ENCODE measurements around the gene PGBD5. TPM values are rescaled to one million over a fixed set of nuclear protein-coding genes. Genes with fewer than 3 reads are reported as not detected.

PGBD5 gene
- total RNA-seq, 1 donor from 2014 or later: 19.7 TPM

DNA sequence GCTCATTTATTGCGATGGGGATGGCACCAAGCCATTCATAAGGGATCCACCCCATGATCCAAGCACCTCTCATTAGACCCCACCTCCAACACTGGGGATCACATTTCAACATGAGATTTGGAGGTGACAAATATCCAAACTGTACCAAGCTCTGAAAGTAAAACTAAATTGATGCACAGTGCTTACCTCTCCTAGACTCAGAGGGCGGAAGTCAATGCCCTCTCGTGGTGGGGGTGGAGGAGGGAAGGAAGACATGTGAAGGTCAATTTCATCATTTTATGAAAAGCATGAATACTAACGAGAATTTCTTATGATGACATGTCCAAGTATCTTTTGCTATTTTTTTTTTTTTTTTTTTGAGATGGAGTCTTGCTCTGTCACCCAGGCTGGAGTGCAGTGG, 120.0 kb downstream of the PGBD5 start:
- DNase-seq (ENCODE audit: low read depth): no peak

GRCh38 chr1:230303822-230304221, 122.3 kb downstream of the PGBD5 start:
- no peak for DNase-seq (ENCODE audit: low read depth)

GRCh38 chr1:230303069-230303468, 123.1 kb downstream of the PGBD5 start:
- no peak for DNase-seq (ENCODE audit: low read depth)

GRCh38 chr1:230301822-230302221, 124.3 kb downstream of the PGBD5 start:
- no peak for DNase-seq (ENCODE audit: low read depth)

- no peak for DNase-seq (ENCODE audit: low read depth)
These were observed 124.8 kb downstream of the PGBD5 start for GRCh38 chr1:230301322-230301721.

DNA sequence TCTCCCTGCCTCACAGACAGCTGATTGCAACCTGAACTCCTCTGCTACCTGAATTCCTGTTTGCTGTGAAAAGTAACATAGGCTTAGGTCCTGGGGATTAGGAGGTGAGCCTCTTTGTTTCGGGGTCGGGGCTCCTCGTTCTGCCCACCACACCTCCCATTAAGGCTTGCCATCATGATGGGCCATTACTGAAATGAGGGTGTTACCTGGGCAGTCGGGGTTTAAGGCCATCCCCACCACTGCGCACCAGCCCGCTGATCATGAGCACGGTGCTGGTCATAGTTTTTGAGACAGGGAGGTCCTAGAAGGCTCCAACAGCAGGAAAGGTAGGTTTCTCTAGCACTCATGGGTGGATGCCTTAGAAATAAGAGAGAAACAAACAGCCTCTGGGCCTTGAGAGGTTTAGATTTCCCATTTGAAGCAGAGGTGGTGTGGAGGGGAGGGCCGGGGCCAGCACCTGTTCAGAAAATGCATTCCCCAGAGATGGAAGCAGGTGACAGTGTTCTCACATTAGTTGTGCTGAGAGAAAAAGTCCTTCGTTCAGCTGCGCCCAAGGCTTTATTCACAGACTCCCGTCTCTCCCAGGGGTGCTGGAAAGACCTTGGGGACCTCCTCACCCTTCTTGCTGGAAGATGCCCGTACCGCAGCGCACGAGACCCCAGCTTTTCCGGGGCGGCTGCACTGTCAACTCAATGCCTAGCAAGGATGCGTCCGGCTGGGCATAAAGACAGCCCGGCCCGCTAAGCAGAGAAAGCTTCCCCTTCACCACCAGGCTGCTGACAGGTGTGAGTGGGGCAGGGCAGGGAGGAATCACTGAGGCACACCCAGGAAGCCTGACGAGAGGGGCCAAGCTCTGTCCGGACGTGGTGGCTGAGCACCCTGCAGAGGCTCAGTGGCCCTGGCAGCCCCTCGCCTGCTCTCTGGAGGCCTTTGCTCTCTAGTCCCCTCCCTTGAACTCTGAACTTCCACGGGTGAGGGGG, 125.5 kb downstream of the PGBD5 start:
- no peak for DNase-seq (ENCODE audit: low read depth)

DNA sequence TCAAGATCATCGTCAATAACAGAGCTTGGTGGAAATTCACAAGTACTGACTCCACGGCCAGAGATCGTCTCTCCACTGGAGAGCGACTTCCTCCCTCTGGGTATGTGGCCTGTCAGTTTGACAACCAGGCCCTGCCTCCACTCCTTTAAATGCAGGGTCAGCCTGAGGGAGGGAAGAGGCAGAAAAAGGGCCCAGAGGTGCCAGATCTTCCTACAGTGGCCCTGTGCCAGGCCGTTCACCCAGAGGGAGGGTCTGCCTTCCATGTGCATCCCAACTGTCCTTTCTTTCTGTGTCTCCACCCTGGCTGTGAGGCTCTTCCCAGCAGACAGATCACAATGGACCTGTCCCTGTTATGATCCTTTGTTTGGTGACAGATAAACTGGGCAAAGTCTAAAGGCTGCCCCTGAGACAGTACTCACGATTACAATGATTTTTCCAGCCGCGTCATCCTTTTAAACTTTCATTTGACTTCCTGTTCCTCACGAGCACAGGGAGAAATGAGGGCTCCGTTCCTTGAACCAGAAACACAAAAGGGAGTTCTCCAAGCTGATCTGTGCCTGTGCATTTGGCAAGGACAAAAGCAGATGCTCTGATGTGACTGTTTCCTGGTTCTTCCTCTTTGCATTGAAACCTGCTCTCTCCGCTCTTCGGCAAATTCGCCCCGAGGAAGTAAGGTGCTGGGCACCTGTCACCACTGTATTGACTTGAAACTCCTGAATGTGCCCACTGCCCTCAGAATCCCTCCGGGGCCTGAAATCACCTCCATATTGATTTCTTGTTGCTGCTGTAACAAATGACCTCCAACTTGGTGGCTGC, 126.7 kb downstream of the PGBD5 start:
- DNase-seq (ENCODE audit: low read depth): no peak

DNA sequence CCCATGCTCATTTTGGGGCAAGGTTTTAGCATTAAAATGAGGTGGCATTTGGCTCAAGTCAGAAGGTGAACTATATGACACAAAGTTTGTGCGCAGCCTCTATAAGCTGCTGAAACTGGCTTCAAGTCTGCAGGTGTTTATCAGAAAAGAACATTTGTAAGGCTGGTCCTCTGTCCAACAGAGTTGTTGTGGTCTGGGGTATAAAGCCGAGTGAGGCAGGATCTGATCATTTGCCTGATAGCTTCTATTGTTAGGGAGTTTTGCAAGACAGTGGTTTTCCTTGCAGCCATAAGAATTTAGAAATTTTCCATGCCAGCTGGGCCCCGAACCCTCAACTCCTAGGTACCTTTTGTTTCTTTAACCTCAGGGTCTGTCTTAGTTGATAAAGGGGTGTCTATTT, 130.8 kb downstream of the PGBD5 start:
- no peak for DNase-seq (ENCODE audit: low read depth)

DNA sequence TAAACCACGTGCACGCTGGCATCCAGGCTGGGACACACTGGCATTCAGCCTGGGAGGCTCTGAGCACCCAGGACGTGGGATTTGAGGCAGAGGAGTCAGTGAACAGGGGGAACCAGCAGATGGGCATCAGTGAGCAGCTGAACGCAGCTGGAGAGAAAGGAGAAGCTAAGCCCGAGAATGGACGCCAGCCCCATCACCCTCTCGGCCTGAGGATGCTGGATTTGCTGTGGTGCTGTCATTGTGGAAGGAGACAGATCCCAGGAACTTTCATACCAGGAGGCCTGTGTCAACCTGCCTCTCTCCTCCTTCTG, 132.8 kb downstream of the PGBD5 start:
- no peak for DNase-seq (ENCODE audit: low read depth)

DNA sequence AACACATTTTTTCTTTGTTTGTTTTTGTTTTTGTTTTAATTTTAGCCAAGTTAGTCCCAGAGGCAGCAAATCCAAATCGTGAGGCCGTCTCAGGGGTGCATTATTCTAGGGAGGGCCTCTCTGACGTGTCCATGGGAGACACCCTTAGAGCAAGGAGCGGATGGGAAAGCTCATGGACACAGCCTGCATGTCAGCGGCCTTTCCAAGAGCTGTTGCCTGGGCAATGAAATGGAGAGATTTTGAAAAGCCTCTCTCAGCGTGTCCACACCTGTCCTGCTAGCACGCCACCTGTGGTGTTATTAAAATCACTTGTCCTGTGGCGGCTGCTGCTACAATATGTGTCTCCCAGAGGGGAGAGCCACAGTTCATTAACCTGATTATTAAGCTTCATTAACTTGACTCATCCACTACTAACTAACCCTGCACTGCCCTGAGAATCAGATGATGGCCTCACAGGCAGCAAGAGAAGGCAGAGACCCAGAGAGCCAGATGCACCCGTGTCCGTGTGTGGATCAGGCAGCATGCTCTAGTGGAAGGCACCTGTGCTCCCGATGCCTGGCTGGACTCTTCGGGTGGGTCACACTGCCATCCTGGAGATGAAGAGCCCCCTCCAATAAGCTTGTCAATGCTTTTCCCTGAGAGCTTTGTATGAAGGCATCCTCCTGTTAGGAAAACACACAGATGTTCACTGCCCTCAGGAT, 133.3 kb downstream of the PGBD5 start:
- DNase-seq (ENCODE audit: low read depth): no peak

GRCh38 chr1:230291731-230292620, 134.2 kb downstream of the PGBD5 start:
- no peak for DNase-seq (ENCODE audit: low read depth)

- DNase-seq (ENCODE audit: low read depth): no peak
These were observed 136.8 kb downstream of the PGBD5 start for GRCh38 chr1:230289350-230289644.

- DNase-seq (ENCODE audit: low read depth): no peak
These were observed 137.3 kb downstream of the PGBD5 start for GRCh38 chr1:230288641-230289349.

GRCh38 chr1:230287674-230288315, 138.3 kb downstream of the PGBD5 start:
- no peak for DNase-seq (ENCODE audit: low read depth)

DNA sequence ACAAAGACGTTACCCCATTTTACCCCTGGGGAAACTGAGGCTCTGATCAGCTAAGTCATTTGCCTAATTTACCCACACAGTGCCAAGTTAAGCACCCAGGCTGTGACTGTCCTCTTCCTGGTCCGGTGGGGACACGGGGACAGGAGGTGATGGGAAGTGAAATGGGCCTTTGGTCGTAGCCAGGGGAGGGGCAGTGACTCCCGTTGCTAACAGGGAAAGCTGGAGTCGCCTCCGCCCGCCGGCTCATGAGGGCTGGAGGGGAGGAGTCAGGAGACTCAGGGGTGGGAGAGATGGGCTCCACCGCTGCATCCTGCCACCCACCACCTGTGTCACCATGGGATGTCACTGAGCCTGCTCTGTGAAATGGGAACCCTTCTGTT, 139.3 kb downstream of the PGBD5 start:
- DNase-seq (ENCODE audit: low read depth): no peak

DNA sequence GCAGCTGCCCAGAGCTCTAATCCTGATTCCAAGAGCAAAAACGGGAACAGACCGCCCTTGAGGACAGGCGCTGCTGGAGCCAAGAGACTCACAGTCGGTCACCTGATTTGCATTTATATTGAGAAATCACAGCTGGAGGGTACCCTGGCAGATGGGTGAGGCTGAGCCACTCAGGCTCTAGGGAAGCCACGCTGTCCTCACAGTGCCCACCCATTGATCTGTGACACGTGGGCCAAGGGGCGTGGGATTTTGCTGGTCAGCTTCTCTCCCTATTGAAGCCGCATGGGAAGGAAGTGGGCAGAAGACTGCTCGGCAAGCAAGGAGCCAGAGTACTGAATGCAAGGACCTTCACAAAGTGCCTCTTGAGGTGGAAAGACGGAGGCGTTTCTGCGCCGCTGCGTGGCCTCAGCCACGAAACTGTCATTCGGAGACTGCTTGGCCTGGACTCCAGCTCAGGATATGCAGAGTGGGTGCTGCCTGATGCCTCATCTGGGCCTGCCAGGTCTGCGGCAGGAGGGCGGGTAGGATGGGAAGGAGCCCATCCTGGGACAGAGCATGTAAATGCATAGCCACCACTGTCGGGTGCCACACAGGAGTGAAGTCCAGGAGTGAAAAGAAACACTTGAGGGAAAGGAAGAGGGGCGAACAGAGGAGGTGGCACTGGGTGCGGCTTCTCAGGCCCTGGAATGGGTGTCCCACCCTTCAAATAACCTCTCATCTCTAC, 139.8 kb downstream of the PGBD5 start:
- no peak for DNase-seq (ENCODE audit: low read depth)

DNA sequence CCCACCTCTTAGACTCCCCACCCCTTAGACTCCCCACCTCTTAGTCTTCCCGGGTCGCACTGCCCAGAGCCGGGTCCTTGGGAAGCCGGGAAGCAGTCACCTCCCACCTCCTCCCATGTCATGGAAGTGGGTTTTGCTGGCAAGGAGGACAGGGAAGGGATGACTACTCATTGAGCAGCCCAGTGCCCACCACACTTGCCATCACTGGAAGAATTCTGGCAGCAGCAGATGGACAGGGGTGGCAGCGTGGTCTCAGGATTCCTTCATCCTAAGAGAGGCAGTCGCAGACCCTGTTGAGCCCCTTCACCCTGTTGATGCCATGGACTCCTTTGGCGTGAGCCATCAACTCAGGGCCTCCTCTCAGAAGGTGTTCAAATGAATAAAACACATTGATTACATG, 140.8 kb downstream of the PGBD5 start:
- no peak for DNase-seq (ENCODE audit: low read depth)

DNA sequence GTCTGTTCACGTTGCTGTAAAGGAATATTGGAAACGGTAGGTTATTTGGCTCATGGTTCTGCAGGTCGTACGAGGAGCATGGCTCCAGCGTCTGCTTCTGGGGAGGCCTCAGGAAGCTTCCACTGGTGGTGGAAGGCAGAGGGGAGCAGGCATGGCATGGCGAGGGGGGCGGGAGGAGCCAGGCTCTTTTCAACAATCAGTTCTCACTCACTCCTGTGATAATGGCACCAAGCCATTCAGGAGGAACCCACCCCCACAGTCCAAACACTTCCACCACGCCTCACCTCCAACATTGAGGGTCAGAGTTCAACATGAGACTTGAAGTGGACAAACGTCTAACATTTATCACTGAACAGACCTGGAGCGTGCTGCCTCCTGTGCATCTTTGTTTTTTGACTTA, 141.2 kb downstream of the PGBD5 start:
- DNase-seq (ENCODE audit: low read depth): no peak

GRCh38 chr1:230283678-230284077, 142.5 kb downstream of the PGBD5 start:
- DNase-seq (ENCODE audit: low read depth): no peak

DNA sequence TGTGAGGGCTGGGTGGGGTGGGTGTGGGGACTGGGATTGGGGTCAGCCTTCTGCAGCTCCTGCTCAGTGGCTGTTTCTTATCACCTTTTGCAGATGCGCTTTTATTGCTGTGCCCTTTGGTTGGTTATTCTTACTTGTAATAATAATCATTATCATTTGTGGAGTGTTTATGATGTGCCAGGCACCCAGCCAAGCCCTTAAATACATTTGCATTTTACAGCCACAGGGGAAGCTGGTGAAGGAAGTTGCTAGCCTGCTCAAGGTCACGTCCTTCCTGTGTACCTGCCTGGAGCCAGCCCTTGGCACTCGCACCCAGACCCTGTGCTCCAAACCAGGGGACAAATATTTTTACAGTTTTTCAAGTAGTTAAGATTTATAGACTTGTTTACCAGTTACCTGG, 144.0 kb downstream of the PGBD5 start:
- DNase-seq (ENCODE audit: low read depth): no peak
